Measurements from ENCODE around the gene MTCL1.

Gene MTCL1

DNA sequence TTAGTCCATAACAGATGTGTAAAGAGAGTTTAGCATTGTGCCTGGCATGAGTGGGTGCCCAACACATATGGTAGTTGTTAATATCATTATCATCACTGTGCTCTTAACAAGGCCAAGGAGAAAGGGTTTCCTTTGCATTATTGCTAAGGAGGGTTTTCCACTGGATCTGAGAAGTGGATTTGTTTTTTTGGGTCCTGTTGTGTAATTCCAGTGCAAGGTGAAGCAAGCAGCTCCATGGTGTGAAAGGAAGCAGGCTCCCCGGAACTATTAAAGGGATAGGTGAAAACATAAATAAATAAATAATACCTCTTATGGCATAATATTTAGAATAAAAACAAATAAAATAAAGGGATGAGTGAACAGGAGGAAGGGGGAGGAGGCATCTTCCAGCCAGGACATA is 65.3 kb downstream of the MTCL1 start:
- no peak overlapping the region for H2AFZ ChIP-seq (ENCODE audit: low read length)
- no peaks in the 10 kb centered on the region for H3K27me3 ChIP-seq (ENCODE audit: insufficient read depth, low read length, poor library complexity, severe bottlenecking)
- no peaks in the 10 kb centered on the region for H3K79me2 ChIP-seq (ENCODE audit: insufficient read depth, low read length)
- H3F3A ChIP-seq (ENCODE audit: low read depth): no peaks in the 10 kb centered on the region
- H4K20me1 ChIP-seq (ENCODE audit: insufficient read depth, low read length, poor library complexity, severe bottlenecking): no peaks in the 10 kb centered on the region
- no peaks in the 10 kb centered on the region for H3K9me2 ChIP-seq (replicated peaks; ENCODE audit: low read depth, low read length)
- TF ChIP-seq EZH2phosphoT487 (IDR thresholded peaks at IDR 0.05; ENCODE audit: borderline replicate concordance) (no peak), CTCF (conservative IDR thresholded peaks at IDR 0.05; ENCODE audit: low read length) (no peak)
- no peak overlapping the region for H3K4me2 ChIP-seq (ENCODE audit: low read depth, low read length, poor library complexity, severe bottlenecking)
- H3K9me3 ChIP-seq (ENCODE audit: insufficient read depth, low read depth, low read length): no peaks in the 10 kb centered on the region
- H3K36me3 ChIP-seq (ENCODE audit: insufficient read depth, low read length): no peaks in the 10 kb centered on the region
- H3K4me3 ChIP-seq (ENCODE audit: low read length, poor library complexity, severe bottlenecking): no peak overlapping the region
- H3K9ac ChIP-seq (ENCODE audit: low read depth, low read length, poor library complexity, severe bottlenecking): no peak overlapping the region
- H3K4me1 ChIP-seq (ENCODE audit: insufficient read depth, low read length, poor library complexity, severe bottlenecking): peaks cover 12% of the 10 kb centered on the region

DNA sequence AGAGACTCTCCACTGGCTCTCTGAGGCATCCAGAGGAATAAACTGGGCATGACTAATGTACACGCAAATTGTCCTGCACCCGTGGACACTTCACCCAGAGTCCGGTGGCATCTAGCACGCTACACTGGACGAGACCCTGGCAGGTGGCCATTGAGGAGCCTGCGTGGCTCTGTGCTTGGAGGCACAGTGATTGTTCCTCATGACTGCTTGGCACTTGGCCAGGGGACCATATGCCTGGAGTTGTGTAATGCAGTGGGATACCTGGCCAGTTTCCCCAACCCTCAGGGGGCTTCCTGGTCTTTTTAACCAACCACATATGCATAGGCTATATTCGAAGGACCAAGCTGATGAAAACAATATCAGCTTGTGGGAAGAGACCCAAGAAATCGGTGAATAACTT is 66.6 kb downstream of the MTCL1 start:
- no peaks in the 10 kb centered on the region for H3K9me2 ChIP-seq (replicated peaks; ENCODE audit: low read depth, low read length)
- peaks cover under 1% of the 10 kb centered on the region for H3K4me1 ChIP-seq (ENCODE audit: insufficient read depth, low read length, poor library complexity, severe bottlenecking)
- no peaks in the 10 kb centered on the region for H4K20me1 ChIP-seq (ENCODE audit: insufficient read depth, low read length, poor library complexity, severe bottlenecking)
- no peaks in the 10 kb centered on the region for H3K79me2 ChIP-seq (ENCODE audit: insufficient read depth, low read length)
- H3K36me3 ChIP-seq (ENCODE audit: insufficient read depth, low read length): no peaks in the 10 kb centered on the region
- H3K4me3 ChIP-seq (ENCODE audit: low read length, poor library complexity, severe bottlenecking): no peak overlapping the region
- no peaks in the 10 kb centered on the region for H3K9me3 ChIP-seq (ENCODE audit: insufficient read depth, low read depth, low read length)
- no peak overlapping the region for H2AFZ ChIP-seq (ENCODE audit: low read length)
- H3K27me3 ChIP-seq (ENCODE audit: insufficient read depth, low read length, poor library complexity, severe bottlenecking): no peaks in the 10 kb centered on the region
- no peak overlapping the region for H3K9ac ChIP-seq (ENCODE audit: low read depth, low read length, poor library complexity, severe bottlenecking)
- no peak overlapping the region for H3K4me2 ChIP-seq (ENCODE audit: low read depth, low read length, poor library complexity, severe bottlenecking)
- no peaks in the 10 kb centered on the region for H3F3A ChIP-seq (ENCODE audit: low read depth)
- TF ChIP-seq EZH2phosphoT487 (IDR thresholded peaks at IDR 0.05; ENCODE audit: borderline replicate concordance): no peak
- no peak for TF ChIP-seq CTCF (conservative IDR thresholded peaks at IDR 0.05; ENCODE audit: low read length)

DNA sequence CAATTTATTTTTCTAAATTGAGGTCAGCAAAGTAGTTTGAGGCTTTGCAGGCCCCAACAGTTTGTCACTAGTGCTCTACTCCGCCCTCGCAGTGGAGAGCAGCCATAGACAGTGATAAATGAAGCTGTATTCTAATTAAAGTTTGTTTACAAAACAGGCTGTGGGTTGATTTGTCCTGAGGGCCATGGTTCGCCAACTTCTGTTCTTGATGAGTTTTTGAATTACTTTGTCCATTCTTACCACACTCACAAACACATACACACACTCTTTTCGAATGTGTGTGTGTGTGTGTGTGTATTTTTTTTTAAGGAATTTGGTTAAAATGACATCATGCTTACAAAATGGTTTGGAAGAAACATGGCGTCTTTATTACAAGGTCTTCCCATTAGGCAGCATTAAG is 68.6 kb downstream of the MTCL1 start:
- Histone ChIP-seq H3K79me2 (ENCODE audit: insufficient read depth, low read length) (no peaks in the 10 kb centered on the region), H4K20me1 (ENCODE audit: insufficient read depth, low read length, poor library complexity, severe bottlenecking) (no peaks in the 10 kb centered on the region), H2AFZ (ENCODE audit: low read length) (no peak overlapping the region), H3K4me3 (ENCODE audit: low read length, poor library complexity, severe bottlenecking) (no peak overlapping the region), H3F3A (ENCODE audit: low read depth) (no peaks in the 10 kb centered on the region), H3K9me2 (replicated peaks; ENCODE audit: low read depth, low read length) (no peaks in the 10 kb centered on the region), H3K27me3 (ENCODE audit: insufficient read depth, low read length, poor library complexity, severe bottlenecking) (no peaks in the 10 kb centered on the region), H3K36me3 (ENCODE audit: insufficient read depth, low read length) (no peaks in the 10 kb centered on the region), H3K4me1 (ENCODE audit: insufficient read depth, low read length, poor library complexity, severe bottlenecking) (no peaks in the 10 kb centered on the region), H3K9me3 (ENCODE audit: insufficient read depth, low read depth, low read length) (no peaks in the 10 kb centered on the region), H3K4me2 (ENCODE audit: low read depth, low read length, poor library complexity, severe bottlenecking) (no peak overlapping the region), H3K9ac (ENCODE audit: low read depth, low read length, poor library complexity, severe bottlenecking) (no peak overlapping the region)
- TF ChIP-seq CTCF (conservative IDR thresholded peaks at IDR 0.05; ENCODE audit: low read length): no peak
- no peak for TF ChIP-seq EZH2phosphoT487 (IDR thresholded peaks at IDR 0.05; ENCODE audit: borderline replicate concordance)

All from Loucy (cell line).